H1 (cell line): ENCODE measurements around the gene ORC6. TPM values are rescaled to one million over a fixed set of nuclear protein-coding genes. Genes with fewer than 3 reads are reported as not detected.

Experiments used
- ASH2L ChIP-seq: fragments of 200-600, 300-600 bp; sonication (generic); IDR thresholded peaks from one replicate; pipeline ENCODE4 v1.7.1; 2017; ENCODE audit warnings: low read length
- CHD2 ChIP-seq: IDR thresholded peaks from 2 replicates; pipeline ENCODE4 v1.6.1; 2012; ENCODE audit warnings: low read length, improper control_type of control experiment
- NRF1 ChIP-seq: IDR thresholded peaks from 2 replicates; pipeline ENCODE4 v1.6.1; 2011; ENCODE audit warnings: mild to moderate bottlenecking, low read depth, low read length, improper control_type of control experiment
- SRF ChIP-seq: IDR thresholded peaks from 2 replicates; pipeline ENCODE4 v1.6.1; 2011; ENCODE audit warnings: mild to moderate bottlenecking, low read depth, low read length, moderate library complexity
- SUZ12 ChIP-seq: fragments of 200-600 bp; sonication (generic); IDR thresholded peaks from 2 replicates; pipeline ENCODE4 v1.6.1; 2012; ENCODE audit warnings: mild to moderate bottlenecking, inconsistent platforms, low read length, moderate library complexity, mixed read lengths
- TAF1 ChIP-seq: IDR thresholded peaks from 2 replicates; pipeline ENCODE4 v1.6.1; 2011; ENCODE audit warnings: mild to moderate bottlenecking, low read depth, low read length
- YY1 ChIP-seq: IDR thresholded peaks from 2 replicates; pipeline ENCODE4 v1.6.1; 2011; ENCODE audit warnings: low read depth, mild to moderate bottlenecking, low read length
- polyA plus RNA-seq, 7 experiments: library from polyadenylated mRNA; depleted of rRNA in 3 of 7; stranded (reverse) in 5 of 7; unstranded in 2 of 7; fragments of >200 nt in 5 of 7; fragments of 200-250 nt in 2 of 7; gene quantifications; 1 replicate in 5 of 7; 2 replicates in 1 of 7; 4 replicates in 1 of 7; pipeline versions ENCODE4 v1.2.1 to v1.2.3, GENCODE V29; 2011 to 2013; ENCODE audit warnings: missing spikeins in 2 of 7, mixed read lengths in 2 of 7
- total RNA-seq: library from RNA; stranded (reverse); fragmentation: NEBNext Ultra II Directional; extraction: Animal tissue kit (Norgen Biotek cat#: 25700); gene quantifications from 2 replicates; pipeline ENCODE4 v1.2.1, GENCODE V29; 2021

Gene ORC6
- total and polyA plus RNA-seq, 2 of the 8 experiments (the other 6 are each of a cell fraction or from before 2014, with no cell fraction given) = 41.8 to 67.4 TPM

DNA sequence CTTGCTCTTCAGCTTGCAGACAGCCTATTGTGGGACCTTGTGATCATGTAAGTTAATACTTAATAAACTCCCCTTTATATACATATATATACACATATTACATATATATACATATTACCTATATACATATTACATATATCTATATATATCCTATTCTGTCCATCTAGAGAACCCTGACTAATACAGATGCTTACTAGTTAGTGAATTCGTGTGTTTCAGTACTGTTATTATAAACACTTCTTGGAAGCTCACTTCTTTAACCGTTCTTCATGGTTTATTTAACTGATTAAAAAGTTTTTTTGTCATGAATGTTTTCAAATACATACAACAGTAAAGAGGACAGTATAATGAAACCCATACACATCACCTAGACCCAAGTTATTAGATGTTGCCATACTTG, 12.6 kb downstream of the ORC6 start (continued):
- TF ChIP-seq SRF (no peak), ASH2L (no peak), TAF1 (no peak), YY1 (no peak), CHD2 (no peak), NRF1 (no peak), SUZ12 (no peak)
- TF ChIP-seq, all 59 proteins: peak for 0
